BJ (cell line): ENCODE results near the gene PRKG1. TPM values are rescaled to one million over a fixed set of nuclear protein-coding genes. Genes with fewer than 3 reads are reported as not detected.

Experiments used
- CTCF ChIA-PET: fragments of 350-600 bp; formaldehyde crosslinking; extraction: SDS; loops from one replicate; lab custom pipeline; 2021; ENCODE audit warnings: antibody characterized with exemption, inconsistent platforms; lab: Yijun Ruan, JAX
- POLR2A ChIA-PET: fragments of 300-600 bp; sonication (Branson Sonifier 250); formaldehyde crosslinking; extraction: SDS; loops from one replicate; lab custom pipeline; 2021; ENCODE audit warnings: antibody characterized with exemption; lab: Charles Lee
- DNase-seq: peaks from one replicate; pipeline ENCODE4 v3.0.0-alpha.2; 2011; ENCODE audit warnings: low read depth
- H3K27me3 ChIP-seq: 2 replicates; pipeline ENCODE4 v1.6.0; 2011; ENCODE audit warnings: low read length; ENCODE audit not compliant: control insufficient read depth, insufficient read depth
- H3K36me3 ChIP-seq: 2 replicates; pipeline ENCODE4 v1.5.1; 2011; ENCODE audit warnings: low read length; ENCODE audit not compliant: control insufficient read depth, insufficient read depth
- H3K4me3 ChIP-seq: 2 replicates; pipeline ENCODE4 v1.5.1; 2011; ENCODE audit warnings: low read depth, mild to moderate bottlenecking, control low read depth, low read length
- polyA plus RNA-seq: library from polyadenylated mRNA; depleted of rRNA; stranded (reverse); fragments of >200 nt; gene quantifications from 2 replicates; pipeline ENCODE4 v1.2.3, GENCODE V29; 2011
- TF ChIP-seq, protein P1 (sequence below): IDR thresholded peaks from 2 replicates; pipeline ENCODE4 v1.5.1; 2011; ENCODE audit warnings: low read depth, mild to moderate bottlenecking, control low read depth, inconsistent platforms, low read length, moderate library complexity; ENCODE audit not compliant: insufficient read depth

The PRKG1 gene
- polyA plus RNA-seq, 1 experiment: 9.7 TPM

DNA sequence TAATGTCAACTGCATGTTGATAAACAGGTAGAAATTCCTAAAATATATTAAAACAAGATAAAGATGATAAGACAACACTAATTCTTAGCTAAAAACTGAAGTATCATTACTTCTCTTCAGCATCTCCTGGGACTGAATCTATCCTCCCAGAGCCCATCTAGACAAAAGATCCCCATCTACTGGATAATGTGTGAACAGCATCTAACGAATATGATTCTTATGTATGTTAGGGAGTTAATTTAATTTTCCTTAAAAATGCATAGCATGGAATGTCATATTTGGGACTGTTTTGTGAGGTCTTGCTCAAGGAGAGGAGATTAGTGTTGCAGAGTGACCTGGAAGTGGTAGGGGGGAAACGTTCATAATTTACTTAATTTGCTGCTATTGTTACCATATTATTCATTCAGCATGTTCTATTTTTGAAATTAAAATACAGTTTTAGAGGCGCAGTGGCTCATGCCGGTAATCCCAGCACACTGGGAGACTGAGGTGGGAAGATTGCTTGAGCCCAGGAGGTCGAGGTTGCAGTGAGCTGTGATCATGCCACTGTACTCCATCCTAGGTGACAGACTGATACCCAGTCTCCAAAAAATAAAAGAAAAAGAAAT lies 930.2 kb downstream of the PRKG1 start:
- CTCF ChIA-PET: interaction anchor here (0.5 to 2.7 kb wide), 11 partner anchors 9 to 972 kb away, joined by 3 to 19 read pairs (median 3); no protein-coding TSS in a partner anchor
- no peak overlapping the region for H3K4me3 ChIP-seq
- H3K36me3 ChIP-seq: no peaks in the 10 kb centered on the region
- H3K27me3 ChIP-seq: no peaks in the 10 kb centered on the region
- TF ChIP-seq, protein P1, sequence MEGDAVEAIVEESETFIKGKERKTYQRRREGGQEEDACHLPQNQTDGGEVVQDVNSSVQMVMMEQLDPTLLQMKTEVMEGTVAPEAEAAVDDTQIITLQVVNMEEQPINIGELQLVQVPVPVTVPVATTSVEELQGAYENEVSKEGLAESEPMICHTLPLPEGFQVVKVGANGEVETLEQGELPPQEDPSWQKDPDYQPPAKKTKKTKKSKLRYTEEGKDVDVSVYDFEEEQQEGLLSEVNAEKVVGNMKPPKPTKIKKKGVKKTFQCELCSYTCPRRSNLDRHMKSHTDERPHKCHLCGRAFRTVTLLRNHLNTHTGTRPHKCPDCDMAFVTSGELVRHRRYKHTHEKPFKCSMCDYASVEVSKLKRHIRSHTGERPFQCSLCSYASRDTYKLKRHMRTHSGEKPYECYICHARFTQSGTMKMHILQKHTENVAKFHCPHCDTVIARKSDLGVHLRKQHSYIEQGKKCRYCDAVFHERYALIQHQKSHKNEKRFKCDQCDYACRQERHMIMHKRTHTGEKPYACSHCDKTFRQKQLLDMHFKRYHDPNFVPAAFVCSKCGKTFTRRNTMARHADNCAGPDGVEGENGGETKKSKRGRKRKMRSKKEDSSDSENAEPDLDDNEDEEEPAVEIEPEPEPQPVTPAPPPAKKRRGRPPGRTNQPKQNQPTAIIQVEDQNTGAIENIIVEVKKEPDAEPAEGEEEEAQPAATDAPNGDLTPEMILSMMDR: peak; percentile 68
- DNase-seq: no peak
- POLR2A ChIA-PET: no interaction called here

DNA sequence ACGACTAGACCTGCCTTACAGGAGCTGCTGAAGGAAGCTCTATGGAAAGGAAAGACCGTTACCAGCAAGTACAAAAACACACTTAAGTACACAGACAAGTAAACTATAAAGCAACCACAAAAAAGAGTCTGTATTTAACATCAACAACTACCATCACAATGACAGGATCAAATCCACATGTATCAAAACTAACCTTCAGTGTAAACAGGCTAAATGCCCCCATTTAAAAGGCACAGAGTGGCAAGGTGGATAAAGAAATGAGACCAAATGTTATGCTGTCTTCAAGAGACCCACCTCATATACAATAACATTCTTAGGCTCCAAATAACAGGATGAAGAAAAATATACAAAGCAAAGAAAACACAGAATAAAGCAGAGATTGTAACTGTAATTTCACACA lies 932.8 kb downstream of the PRKG1 start:
- DNase-seq: no peak
- POLR2A ChIA-PET: interaction anchor here (0.7 kb wide), 1 partner anchor 1001 kb away, joined by 3 read pairs; no protein-coding TSS in a partner anchor
- Histone ChIP-seq H3K4me3 (no peak overlapping the region), H3K27me3 (no peaks in the 10 kb centered on the region), H3K36me3 (no peaks in the 10 kb centered on the region)
- TF ChIP-seq, protein P1: no peak
- CTCF ChIA-PET: no interaction called here

DNA sequence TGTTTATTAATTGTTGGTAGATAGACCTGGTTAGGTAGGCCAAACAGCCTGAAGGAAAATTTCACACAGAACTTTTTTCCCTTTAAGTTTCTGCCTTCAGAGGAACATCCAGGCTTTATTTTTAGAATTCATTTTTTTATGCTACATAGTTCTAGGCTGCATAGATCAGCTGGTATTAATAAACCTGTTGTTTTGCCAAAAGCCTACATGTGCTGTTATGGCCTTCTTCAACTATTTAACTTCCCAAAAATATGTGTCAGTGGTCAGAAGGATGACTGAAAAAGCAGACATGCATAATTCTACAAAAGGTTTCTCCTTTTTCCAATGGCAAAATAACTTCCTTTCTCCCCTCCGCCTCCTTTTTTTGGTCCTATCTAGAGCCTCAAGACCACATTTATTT lies 936.8 kb downstream of the PRKG1 start:
- POLR2A ChIA-PET: no interaction called here
- TF ChIP-seq, protein P1: no peak
- H3K27me3 ChIP-seq: no peaks in the 10 kb centered on the region
- no peak overlapping the region for H3K4me3 ChIP-seq
- DNase-seq: no peak
- CTCF ChIA-PET: no interaction called here
- H3K36me3 ChIP-seq: no peaks in the 10 kb centered on the region

DNA sequence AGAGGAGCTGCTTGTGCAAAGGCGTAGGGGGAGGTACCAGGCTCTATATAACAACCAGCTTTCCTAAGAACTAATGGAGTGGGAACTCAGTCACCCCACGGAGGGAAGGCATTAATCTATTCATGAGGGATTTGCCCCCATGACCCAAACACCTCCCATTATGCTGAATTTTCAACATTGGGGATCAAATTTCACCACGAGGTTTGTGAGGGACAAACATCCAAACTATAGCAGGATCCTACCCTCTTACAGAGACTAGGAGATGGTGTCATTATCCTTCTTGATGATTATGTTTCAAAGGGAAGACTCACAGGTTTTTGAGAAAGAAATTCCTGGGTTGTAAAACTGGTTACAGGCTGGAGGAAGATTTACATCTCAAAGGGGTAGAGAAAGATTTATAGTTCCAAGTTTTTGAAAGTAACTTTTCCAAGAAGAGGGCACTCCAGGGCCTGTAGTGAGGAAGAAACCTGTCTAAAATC lies 944.8 kb downstream of the PRKG1 start:
- CTCF ChIA-PET: interaction anchor here (0.7 kb wide), 1 partner anchor 1224 kb away, joined by 3 read pairs; no protein-coding TSS in a partner anchor
- no peaks in the 10 kb centered on the region for H3K27me3 ChIP-seq

DNA sequence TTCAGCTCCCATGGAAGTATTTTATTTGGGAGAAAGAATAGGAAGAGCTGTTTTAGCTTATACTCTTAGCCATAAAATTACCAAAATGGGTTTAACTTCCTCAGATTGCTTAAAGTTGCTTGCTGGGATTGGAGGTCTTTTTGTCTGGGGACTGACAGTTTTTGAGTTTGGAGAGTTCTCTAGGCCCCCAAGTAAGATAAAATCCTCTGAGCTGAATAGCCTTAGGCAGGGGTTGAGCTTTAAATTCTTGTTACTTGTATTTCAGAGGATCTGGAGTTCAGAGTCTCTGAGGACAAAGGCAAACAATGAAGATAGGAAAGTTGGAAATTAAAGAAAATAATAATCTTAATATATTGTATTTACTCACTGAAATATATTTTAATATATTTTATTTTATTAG lies 945.4 kb downstream of the PRKG1 start:
- no peaks in the 10 kb centered on the region for H3K27me3 ChIP-seq
- DNase-seq: no peak
- CTCF ChIA-PET: no interaction called here
- POLR2A ChIA-PET: no interaction called here
- H3K4me3 ChIP-seq: no peak overlapping the region
- no peaks in the 10 kb centered on the region for H3K36me3 ChIP-seq
- TF ChIP-seq, protein P1: no peak

More for the DNA sequence above, 944.8 kb downstream of the PRKG1 start:
- TF ChIP-seq, protein P1: no peak
- Histone ChIP-seq H3K36me3 (no peaks in the 10 kb centered on the region), H3K4me3 (no peak overlapping the region)
- POLR2A ChIA-PET: no interaction called here
- DNase-seq: no peak
